ENCODE results near the gene GRAMD1A.
"Not testable (repeated sequence)": the region's sequence is repeated elsewhere in the genome, so short reads cannot be mapped to it uniquely, and the experiment has no call there.

DNA sequence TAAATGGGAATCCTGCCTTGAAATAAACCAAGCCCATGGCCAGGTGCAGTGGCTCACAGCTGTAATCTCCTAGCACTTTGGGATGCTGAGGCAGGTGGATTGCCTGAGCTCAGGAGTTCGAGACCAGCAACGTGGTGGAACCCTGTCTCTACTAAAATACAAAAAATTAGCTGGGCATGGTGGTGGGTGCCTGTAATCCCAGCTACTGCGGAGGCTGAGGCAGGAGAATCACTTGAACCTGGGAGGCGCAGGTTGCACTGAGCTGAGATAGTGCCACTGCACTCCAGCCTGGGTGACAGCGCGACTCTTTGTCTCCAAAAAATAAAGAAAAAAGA, 5.9 kb downstream of the GRAMD1A start:
- TF ChIP-seq, protein P1, sequence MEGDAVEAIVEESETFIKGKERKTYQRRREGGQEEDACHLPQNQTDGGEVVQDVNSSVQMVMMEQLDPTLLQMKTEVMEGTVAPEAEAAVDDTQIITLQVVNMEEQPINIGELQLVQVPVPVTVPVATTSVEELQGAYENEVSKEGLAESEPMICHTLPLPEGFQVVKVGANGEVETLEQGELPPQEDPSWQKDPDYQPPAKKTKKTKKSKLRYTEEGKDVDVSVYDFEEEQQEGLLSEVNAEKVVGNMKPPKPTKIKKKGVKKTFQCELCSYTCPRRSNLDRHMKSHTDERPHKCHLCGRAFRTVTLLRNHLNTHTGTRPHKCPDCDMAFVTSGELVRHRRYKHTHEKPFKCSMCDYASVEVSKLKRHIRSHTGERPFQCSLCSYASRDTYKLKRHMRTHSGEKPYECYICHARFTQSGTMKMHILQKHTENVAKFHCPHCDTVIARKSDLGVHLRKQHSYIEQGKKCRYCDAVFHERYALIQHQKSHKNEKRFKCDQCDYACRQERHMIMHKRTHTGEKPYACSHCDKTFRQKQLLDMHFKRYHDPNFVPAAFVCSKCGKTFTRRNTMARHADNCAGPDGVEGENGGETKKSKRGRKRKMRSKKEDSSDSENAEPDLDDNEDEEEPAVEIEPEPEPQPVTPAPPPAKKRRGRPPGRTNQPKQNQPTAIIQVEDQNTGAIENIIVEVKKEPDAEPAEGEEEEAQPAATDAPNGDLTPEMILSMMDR (conservative IDR thresholded peaks at IDR 0.05): not testable (repeated sequence)
- TF ChIP-seq EZH2 (IDR thresholded peaks at IDR 0.05; ENCODE audit: low read depth): not testable (repeated sequence)

Data from PC-9 (cell line).